GM21528 (cell line): ENCODE results near the gene TSC2.

Experiments
- ATAC-seq: cut with Tn5 transposase; IDR thresholded peaks from one replicate; pipeline ENCODE4 v1.9.1; 2021; ENCODE audit warnings: mild to moderate bottlenecking, moderate library complexity; ENCODE audit not compliant: unreplicated experiment, low FRiP score

Gene TSC2

GRCh38 chr16:2040787-2041522, 6.8 kb upstream of the TSC2 start:
- no peak for ATAC-seq

- ATAC-seq, result no peak
These were observed 5.4 kb upstream of the TSC2 start for GRCh38 chr16:2042171-2042985.

GRCh38 chr16:2042986-2043666, 4.7 kb upstream of the TSC2 start:
- ATAC-seq, result no peak

- no peak for ATAC-seq
These were observed 3.9 kb upstream of the TSC2 start for GRCh38 chr16:2043667-2044451.

GRCh38 chr16:2044541-2044940, 3.2 kb upstream of the TSC2 start:
- ATAC-seq, result no peak

- no peak for ATAC-seq
These were observed 1.6 kb upstream of the TSC2 start for GRCh38 chr16:2045965-2046892.

- no peak for ATAC-seq
These were observed 874 bp upstream of the TSC2 start for GRCh38 chr16:2046893-2047329.

- no peak for ATAC-seq
These were observed 345 bp downstream of the TSC2 start for GRCh38 chr16:2048116-2048543.

- no peak for ATAC-seq
These were observed 5.4 kb downstream of the TSC2 start for GRCh38 chr16:2053211-2053610.

- ATAC-seq, result no peak
These were observed 6.1 kb downstream of the TSC2 start for GRCh38 chr16:2053897-2054296.

- no peak for ATAC-seq
These were observed 6.9 kb downstream of the TSC2 start for GRCh38 chr16:2054543-2055245.

GRCh38 chr16:2056077-2056476, 8.3 kb downstream of the TSC2 start:
- ATAC-seq, result no peak

- no peak for ATAC-seq
These were observed 9.1 kb downstream of the TSC2 start for GRCh38 chr16:2056681-2057407.

GRCh38 chr16:2057438-2057837, 9.7 kb downstream of the TSC2 start:
- no peak for ATAC-seq

GRCh38 chr16:2058420-2058819, 10.6 kb downstream of the TSC2 start:
- ATAC-seq, result no peak

- ATAC-seq, result no peak
These were observed 11.1 kb downstream of the TSC2 start for GRCh38 chr16:2058872-2059271.

GRCh38 chr16:2060346-2060745, 12.6 kb downstream of the TSC2 start:
- ATAC-seq, result no peak

- no peak for ATAC-seq
These were observed 13.2 kb downstream of the TSC2 start for GRCh38 chr16:2061023-2061422.
